T follicular helper cell (primary cell): Measurements from ENCODE around the gene TRIM67.
A peak's percentile ranks its signal among the peaks of the same experiment; 100 is the strongest.

ENCODE experiments used
- DNase-seq: peaks from one replicate; pipeline ENCODE4 v3.0.0-alpha.2; 2020; ENCODE audit warnings: low read depth

Gene TRIM67

DNA sequence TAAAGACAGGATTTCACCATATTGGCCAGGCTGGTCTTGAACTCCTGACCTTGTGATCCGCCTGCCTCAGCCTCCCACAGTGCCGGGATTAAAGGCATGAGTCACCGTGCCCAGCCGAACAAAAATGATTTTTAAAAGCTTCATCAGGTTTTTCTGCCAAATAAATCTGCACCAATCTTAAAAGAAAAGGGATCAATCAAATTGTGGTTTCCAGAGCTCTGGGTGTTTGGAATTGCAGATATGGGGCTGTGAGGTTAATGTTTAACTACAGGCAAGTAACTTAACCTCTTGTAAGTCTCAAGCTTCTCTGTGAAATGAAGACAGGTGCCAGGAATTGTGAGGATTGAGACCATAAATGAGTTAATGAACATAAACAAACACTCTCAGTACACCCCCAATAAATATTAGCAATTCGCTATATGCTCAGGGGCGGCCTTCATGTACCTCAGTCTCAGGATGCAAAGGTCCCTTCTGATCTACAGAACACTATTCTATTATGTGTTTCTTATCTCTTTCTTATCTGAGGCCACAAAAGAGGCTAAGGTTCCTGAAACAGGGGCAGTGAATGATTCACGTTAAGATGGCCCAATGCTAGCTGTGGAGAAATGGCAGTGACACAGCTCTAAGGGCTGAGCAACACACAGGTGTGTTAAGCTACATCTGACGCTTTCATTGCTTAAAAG, 72.0 kb downstream of the TRIM67 start:
- DNase-seq = no peak

DNA sequence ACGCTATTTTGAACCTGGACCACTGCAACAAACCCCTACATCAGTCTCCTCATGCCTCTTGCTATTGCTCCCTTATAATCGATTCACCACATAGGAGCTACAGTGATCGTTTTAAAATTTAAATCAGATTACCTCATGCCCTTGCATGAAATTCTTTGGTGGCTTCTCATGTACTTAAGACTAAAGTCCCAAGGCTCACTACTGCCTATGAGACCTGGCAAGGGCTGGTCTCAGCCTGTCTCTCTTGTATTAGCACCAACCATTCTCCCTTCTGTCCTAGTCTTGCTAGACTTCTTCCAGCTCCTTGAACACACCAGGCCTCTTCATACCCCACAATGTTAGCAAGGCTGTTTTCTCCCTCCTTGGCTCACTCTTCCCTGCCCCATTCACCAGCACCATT, 72.6 kb downstream of the TRIM67 start:
- no peak for DNase-seq

DNA sequence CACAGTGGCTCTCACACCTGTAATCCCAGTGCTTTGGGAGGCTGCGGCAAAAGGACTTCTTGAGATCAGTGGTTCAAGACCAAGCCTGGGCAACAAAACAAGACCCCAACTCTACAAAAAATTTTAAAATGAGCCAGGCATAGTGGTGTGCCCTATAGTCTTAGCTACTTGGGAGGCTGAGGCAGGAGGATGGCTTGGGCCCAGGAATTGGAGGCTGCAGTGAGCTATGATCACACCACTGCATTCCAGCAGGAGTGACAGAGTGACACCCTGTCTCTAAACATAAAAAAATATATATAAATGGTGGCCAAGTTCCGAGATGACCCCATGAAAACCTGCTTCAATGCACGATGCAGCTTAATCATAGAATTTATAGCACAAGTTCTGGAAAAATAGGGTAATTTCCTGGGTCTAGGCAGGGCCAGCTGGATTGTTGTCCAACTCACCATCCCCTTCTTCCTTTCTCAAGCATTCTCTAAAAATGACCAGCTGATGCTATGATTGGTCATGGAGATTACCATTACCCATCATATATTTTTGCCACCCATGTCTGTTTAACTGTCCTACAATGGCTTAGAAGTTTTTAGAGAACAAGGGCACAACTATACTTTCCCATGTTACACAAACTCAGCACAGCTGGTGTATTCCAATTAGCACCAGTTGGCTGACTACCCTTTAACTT, 73.8 kb downstream of the TRIM67 start:
- no peak for DNase-seq

- no peak for DNase-seq
Observed at GRCh38 chr1:231236208-231236591, 74.3 kb downstream of the TRIM67 start.

DNA sequence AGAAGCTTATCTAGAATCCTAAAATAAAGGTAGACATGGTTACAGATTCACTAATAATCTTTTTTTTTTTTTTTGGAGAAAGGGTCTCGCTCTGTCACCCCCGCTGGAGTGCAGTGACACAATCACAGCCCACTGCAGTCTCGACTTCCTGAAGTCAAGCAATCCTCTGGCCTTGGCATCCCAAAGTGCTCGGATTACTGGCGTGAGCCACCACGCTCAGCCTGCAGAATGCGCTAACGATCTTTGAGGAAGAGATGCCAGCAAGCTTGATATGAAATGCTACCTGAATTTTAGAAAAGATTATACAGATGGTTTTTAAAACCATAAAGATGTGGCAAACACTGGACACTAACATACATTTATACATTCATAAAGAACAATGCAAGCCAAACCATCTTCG, 75.1 kb downstream of the TRIM67 start:
- DNase-seq = no peak

GRCh38 chr1:231238298-231238697, 76.4 kb downstream of the TRIM67 start:
- DNase-seq = no peak

DNA sequence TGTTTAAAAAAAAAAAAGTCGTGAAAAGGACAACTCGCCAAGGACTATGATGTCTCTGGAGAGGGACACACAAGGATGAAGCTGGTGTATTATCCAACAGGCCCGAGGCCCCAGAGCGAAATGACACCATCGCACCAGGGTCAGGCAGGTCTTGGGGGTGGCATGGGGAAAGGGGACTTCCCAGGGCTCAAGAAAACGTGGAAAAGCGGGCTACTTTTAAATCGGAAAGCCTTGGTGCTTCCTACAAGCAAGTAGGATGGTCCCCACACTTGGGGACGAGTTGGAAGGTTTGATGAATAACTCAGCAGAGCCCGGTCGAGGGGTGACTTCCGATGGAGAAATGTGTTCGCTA, 78.6 kb downstream of the TRIM67 start:
- no peak for DNase-seq

DNA sequence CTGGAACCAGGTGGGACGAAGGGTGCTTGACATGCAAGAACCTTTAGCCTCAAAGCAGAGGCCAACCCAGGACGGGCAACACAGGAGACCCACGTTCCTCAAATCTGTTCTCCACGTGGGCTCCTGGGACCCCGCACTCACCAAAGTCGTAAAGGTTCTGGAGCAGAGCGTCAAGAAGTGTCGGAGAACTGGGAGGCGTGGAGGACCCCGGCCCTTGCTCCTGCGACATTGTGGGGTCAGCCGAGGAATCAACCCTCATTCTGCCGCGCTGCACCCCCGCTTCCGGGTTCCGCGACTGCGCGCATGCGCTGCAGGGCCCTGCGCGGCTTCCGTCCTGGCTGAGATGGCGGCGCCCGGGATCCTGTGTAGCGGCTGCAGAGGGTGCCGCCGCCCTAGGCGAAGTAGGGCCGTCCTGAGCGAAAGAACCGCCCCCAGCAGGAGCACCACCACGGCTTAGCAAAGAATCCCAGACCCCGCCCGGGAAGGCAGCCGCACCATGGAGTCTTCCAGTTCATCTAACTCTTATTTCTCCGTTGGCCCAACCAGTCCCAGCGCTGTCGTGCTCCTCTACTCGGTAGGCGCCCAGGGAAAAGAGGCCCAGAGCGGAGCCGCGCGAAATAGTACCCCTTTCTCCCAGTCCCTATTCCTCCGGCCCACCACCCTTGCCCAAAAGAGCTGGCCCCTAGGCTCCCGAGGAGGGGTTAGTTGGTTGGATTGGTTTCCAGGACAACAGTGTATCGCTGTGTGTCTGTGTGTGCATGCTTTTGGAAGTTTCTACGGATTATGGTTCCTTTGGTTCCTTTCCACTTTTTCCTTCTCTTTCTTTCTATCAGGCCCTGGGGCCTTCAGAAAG, 79.3 kb downstream of the TRIM67 start, which contains the start of gene GNPAT:
Gene GNPAT, plus strand, starts transcription at position 330 of the 853 bp plus-strand sequence. Its CDS starts 167 bp downstream, at position 497.
- DNase-seq = peak; percentile 87

DNA sequence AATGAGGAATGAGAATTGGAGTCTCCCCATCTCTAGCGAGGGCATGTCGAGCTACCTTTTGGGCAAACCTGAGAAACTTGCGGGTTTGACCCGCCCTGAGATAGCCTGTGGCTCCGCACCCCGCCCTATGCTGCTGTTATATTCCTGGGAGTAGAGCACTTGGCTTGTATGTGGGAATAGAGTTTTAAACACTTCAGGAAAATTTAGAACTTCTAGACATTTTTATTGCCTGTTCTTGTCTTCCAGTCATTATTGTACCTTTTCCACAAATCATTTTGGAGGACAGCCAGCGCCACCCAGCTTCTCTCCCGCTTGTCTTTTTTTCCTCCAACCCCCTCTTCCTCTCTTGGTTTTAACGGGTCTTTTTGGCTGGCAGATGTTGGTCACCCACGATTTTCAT, 79.9 kb downstream of the TRIM67 start:
- no peak for DNase-seq

DNA sequence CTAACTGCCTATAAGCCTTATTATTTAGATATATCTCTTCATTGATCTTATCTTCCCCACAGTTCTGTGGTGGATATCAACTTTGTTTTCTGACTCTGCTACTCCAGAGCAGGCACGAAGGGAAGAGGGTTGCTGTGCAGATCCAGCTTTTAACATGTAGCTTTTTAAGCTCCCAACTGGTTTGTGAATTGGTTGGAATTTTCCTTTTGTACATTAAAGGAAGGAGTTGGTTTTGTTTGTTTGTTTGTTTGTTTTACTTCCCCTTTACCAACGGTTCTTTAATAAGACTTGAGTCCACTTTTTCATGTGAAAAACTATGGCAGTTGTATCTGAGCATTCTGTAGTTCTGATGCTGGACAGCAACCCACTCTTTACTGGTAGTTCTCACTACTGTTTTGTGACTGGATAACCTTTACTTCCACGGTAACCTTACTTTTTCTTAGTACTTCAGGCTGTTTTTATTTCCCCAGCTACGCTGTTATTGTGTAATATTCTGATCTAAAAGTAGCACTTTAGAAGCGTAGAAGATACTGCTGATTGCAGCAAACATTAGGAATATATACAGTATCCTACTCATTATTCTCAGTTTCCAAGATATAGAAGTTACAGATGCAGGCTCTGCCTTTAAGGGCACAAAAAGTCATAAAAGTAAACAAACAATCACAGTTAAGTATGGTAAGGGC, 80.8 kb downstream of the TRIM67 start:
- no peak for DNase-seq

DNA sequence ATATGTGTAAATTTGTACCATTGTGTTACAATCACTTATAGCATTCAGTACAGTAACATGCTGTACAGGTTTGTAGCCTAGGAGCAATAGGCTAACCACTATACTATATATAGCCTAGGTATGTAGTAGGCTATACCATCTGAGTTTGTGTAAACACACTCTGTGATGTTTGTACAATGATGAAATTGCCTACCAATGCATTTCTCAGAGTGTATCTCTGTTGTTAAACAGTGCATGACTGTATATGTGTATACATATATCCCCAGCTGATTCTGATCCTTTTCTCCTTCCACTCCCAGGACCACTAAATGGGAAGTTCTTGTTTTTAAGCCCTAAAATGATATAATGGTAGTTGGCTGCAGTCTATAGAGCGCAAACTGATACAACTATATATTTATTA, 86.9 kb downstream of the TRIM67 start:
- DNase-seq = no peak

DNA sequence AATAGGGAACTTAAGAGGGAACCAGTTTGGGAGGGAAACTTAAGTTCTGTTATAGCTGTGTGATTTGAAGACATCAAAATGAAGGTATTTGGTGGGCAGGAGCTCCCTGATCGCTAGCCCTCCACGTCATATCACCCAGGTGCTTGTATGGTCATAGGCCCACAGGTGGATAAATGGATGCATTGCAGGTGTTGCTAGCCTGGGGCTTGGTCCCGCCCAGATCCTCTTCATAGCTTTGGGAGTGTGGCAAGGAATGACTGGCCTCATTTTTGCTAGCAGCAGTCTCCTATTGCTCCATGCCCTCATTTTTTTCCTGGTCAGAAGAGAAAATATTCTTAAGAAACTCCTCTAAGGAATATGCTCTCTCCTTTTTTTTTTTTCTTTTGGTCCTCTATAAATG, 90.5 kb downstream of the TRIM67 start:
- DNase-seq = no peak

DNA sequence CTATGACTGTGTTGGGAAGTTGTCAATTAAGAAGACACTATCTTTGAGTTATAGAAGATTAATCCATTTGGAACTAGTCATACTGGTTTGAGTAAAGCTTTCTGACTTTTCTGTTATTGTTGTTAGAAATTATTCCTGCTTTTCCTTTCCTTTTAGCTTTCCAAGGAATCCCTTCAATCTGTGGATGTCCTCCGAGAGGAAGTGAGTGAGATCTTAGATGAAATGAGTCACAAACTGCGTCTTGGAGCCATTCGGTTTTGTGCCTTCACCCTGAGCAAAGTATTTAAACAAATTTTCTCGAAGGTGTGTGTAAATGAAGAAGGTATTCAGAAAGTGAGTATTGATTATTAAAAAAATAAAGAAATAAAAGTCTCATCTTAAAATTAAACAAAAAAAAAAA, 98.5 kb downstream of the TRIM67 start:
- DNase-seq = no peak

GRCh38 chr1:231264642-231265041, 102.8 kb downstream of the TRIM67 start:
- no peak for DNase-seq

- no peak for DNase-seq
Observed at GRCh38 chr1:231265379-231265778, 103.5 kb downstream of the TRIM67 start.

GRCh38 chr1:231266811-231267322, 105.0 kb downstream of the TRIM67 start:
- DNase-seq = no peak
